SHP77 treated with DMSO at 0.1 percent for 48 hours (cell line): ENCODE results near the gene NUP153.

ENCODE experiments used
- DNase-seq: peaks from one replicate; lab custom pipeline; 2025; lab: John Stamatoyannopoulos, UW

NUP153 gene

DNA sequence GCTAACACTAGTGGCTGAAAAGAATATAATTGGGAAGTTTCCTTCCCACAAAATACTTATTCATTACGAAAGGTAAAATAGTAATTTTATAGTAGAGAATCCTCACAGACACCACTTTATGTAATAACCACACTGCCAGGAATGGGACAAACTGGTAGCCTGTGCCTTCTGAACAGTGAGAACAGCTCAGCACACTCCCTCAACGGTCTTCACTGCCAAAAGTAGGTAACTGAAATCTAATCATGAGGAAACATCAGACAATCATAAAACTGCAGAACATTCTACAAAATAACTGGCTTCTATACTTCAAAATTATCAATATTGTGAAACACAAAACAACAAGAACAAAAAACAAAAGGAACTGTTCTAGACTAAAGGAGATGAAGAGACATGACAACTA, 44.1 kb downstream of the NUP153 start:
- no peak for DNase-seq

- DNase-seq: no peak
These were observed 50.1 kb downstream of the NUP153 start for GRCh38 chr6:17656644-17657043.

GRCh38 chr6:17656092-17656491, 50.6 kb downstream of the NUP153 start:
- DNase-seq: no peak

DNA sequence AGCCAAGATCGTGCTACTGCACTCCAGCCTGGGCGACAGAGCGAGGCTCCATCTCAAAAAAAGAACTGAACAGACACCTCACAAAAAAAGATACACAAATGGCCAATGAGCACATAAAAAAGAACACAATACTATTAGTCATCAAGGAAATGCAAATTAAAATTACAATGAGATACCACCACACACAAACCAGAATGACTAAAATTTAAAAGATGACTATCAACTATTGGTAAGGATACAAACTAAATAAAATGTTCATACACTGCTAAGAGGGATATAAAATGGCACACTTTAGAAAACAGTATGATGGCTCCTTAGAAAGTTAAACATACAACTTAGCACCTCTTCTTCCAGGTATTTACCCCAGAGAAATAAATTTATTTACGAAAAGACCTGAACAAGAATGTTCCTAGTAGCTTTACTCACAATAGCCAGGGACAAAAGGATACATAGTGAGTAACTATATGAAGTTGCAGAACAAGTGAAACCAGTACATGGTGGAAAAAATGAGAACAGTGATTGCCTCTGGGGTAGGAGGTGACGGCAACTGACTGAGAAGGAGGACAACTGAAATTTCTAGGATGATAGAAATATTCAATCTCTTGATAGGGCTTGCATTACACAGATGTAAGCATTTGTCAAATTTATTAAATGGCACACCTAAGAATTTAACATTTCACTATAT, 53.4 kb downstream of the NUP153 start:
- no peak for DNase-seq

GRCh38 chr6:17650656-17651309, 55.9 kb downstream of the NUP153 start:
- no peak for DNase-seq

DNA sequence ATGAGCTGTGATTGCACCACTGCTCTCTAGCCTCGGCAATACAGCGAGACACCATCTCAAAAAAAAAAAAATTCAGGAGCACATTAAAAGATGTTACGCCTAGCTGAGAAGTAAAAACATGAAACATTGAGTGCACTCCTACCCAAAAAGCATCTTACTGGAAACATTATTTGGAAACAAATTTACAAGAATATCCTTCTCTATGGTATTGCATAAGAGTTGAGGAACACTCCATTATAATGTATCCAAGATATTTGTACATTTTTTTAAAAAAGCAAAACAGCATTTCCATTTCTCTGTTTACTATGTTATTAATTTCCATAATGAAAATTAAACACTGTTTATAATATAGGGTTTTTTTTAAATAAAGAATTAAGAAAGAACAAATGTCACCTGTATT, 58.0 kb downstream of the NUP153 start:
- no peak for DNase-seq

DNA sequence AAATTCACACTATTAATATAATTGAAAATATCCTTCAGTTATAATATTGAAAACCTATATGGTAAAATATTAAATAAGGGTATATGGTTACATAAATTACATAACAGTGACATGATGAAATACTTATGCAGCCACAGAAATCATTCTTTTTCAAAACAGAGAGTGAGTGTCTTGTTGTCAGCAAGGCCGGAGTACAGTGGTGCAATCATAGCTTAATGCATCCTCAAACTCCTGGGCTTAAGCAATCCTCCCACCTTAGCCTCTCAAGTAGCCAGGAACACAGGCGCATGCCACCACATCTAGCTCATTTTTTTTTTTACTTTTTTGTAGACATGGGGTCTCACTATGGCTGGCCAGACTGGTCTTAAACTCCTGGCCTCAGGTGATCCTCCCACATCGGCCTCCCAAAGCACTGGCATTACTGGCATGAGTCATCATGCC, 66.2 kb downstream of the NUP153 start:
- DNase-seq: no peak

- no peak for DNase-seq
These were observed 68.5 kb downstream of the NUP153 start for GRCh38 chr6:17638212-17638715.

DNA sequence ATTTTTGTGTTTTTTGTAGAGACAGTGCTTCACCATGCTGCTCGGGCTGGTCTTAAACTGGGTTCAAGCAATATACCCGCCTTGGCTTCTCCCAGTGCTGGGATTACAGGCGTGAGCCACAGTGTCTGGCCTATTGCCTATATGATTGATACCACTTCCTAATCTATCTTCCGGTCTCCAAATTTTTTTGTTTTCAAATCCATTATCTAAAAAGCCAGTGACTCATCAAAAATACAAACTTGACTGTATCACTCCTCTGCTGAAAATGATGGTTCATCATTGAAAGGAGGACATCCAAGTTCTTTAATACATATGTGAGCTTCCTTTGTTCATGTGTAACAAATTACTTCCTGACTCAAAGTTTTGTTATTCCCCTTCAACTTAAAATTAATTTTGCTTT, 71.2 kb downstream of the NUP153 start:
- DNase-seq: no peak

GRCh38 chr6:17633465-17634188, 73.1 kb downstream of the NUP153 start:
- DNase-seq: no peak

DNA sequence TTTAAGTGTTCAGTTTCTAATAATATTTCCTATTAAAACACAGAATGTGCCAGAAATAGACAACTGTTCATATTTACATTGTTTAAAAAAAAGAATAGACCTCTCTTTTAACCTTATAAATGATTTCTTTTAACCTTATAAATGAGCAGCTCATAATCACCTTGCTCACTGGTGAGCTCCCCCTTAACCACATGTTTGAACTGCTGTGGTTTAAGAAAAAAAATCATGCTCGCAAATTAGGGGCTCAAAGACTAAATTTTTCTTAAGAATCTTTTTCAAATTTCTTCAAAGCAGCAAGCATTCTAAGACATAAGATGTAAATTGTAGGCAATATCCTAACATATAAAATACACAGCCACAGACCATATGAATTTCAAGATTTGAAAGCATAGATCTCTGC, 73.8 kb downstream of the NUP153 start:
- no peak for DNase-seq

GRCh38 chr6:17630511-17631073, 76.1 kb downstream of the NUP153 start:
- DNase-seq: no peak

DNA sequence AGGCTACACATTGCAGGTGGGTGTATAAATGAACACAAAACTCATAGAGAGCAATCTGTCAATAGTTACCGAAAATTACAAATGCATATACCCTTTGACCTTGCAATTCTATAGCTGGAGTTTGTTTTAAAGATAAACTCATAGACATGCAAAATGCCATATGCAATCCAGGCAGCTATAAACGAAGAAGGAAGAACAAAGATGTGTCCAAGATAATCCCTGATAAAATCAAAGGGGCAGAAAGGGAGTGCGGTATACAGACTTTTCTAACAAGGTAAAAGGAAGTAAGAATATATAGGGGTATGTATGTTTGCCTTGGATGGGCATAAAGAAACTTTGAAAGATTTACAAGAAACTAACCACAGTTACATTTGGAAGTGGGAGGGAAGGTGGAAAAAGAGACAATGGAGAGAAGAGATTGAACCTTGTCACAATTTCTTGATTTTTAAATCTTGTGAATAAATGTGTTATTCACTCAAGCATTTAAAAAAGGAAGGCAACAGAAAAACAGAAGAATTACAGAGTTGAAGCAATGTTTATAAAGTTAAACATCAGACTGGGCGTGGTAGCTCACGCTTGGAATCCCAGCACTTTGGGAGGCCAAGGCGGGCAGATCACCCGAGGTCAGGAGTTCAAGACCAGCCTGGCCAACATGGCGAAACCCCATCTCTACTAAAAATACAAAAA, 76.8 kb downstream of the NUP153 start:
- no peak for DNase-seq

GRCh38 chr6:17628873-17629272, 77.9 kb downstream of the NUP153 start:
- no peak for DNase-seq

DNA sequence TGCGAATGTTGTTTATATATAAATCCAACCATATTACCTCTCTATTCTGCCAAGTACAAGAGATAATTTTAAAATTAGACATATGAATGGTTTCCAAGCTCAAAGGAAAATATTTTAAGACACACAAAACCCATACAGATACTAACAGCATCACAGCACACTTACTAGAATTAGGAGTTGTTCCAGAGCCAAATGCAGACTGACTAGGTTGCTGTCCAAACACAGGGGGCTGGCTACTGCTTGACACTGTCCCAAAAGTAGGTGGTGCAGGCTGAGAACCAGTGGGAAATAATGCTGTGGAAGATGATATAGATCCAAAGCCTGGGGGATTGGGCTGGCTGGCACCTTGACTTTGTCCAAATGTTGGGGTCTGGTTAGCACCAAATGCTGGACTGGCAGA, 82.3 kb downstream of the NUP153 start:
- no peak for DNase-seq

DNA sequence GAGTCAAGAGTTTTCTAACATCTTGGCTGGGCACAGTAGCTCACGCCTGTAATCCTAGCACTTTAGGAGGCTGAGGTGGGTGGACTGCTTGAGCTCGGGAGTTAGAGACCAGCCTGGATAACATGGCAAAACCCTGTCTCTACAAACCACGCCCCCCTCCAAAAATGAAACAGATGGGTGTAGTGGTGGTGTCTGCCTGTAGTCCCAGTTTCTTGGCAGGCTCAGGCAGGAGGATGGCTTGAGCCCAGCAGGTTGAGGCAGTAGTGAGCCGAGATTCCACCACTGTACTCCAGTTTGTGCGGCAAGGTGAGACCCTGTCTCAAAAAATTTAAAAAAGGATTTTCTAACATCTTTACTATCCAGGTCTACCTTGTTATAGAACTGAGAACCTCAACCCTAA, 84.6 kb downstream of the NUP153 start:
- DNase-seq: no peak

GRCh38 chr6:17621003-17621402, 85.7 kb downstream of the NUP153 start:
- DNase-seq: no peak

DNA sequence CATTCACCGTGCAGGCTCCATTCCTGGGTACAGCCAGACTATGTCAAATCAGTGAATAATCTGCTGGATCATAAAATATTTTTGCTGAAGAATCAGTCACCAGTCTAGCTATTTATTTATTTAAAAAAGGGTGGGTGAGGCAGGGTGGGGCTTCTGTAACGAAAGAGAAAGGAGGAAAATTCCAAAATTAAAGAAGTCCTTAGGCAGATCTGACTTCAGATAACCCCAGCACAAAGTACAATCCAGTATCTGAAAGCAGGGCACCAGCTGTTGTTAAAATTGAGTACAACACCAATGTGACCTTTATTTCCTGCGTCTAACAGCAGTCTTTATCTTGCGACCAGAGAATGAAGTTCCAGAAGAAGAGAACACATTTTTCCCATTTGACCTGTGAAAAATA, 90.9 kb downstream of the NUP153 start:
- no peak for DNase-seq

GRCh38 chr6:17612048-17612447, 94.7 kb downstream of the NUP153 start:
- no peak for DNase-seq

DNA sequence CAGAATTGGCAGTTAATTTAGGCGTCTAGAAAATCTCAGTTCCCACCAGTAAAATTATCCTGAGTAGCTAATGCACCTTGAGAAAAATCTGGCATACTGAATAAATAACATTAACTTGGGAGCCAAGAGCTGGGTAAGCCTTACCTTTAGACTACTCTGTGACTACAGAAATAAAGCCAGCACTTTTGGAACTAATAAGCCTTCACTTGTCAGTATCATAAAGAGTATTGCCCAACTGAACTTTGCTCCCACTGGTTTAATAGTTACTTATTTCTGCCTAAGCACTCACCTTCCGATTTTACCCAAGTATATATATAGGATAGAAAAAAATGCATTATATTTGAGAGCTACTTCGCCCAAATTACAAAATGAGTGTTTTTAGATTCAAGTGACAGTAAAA, 95.9 kb downstream of the NUP153 start:
- DNase-seq: no peak

- DNase-seq: no peak
These were observed 100.1 kb downstream of the NUP153 start for GRCh38 chr6:17606606-17607005.

GRCh38 chr6:17602888-17603287, 103.8 kb downstream of the NUP153 start:
- no peak for DNase-seq
